Neural cell (in vitro differentiated cells): ENCODE results near the gene TLE3. TPM values are rescaled to one million over a fixed set of nuclear protein-coding genes. Genes with fewer than 3 reads are reported as not detected.

Experiments
- H2AFZ ChIP-seq: fragments of 200-600, 300-800 bp; sonication (generic), shearing (Covaris generic); 2 replicates; pipeline ENCODE4 v1.6.0; 2014; ENCODE audit warnings: low read depth, mild to moderate bottlenecking, antibody characterized with exemption, low read length, moderate library complexity
- H3F3A ChIP-seq: fragments of 200-600 bp; shearing (Covaris generic); 2 replicates; pipeline ENCODE4 v1.6.1; 2016; ENCODE audit warnings: mild to moderate bottlenecking, moderate library complexity, mixed read lengths, antibody characterized with exemption, low read length; ENCODE audit not compliant: insufficient read depth, poor library complexity, severe bottlenecking
- H3K27ac ChIP-seq: fragments of 200-600, 300-800 bp; sonication (generic), shearing (Covaris generic); 2 replicates; pipeline ENCODE4 v1.5.1; 2014; ENCODE audit warnings: mild to moderate bottlenecking, low read length, moderate library complexity
- H3K27me3 ChIP-seq: fragments of 300-800, 200-600 bp; sonication (generic), shearing (Covaris generic); 2 replicates; pipeline ENCODE4 v1.6.0; 2014; ENCODE audit warnings: mild to moderate bottlenecking, low read depth, low read length, moderate library complexity; ENCODE audit not compliant: insufficient read depth
- H3K36me3 ChIP-seq: fragments of 300-800, 200-600 bp; sonication (generic), shearing (Covaris generic); 2 replicates; pipeline ENCODE4 v1.5.1; 2014; ENCODE audit warnings: mild to moderate bottlenecking, antibody characterized with exemption, low read length, moderate library complexity; ENCODE audit not compliant: insufficient read depth
- H3K4me2 ChIP-seq: fragments of 300-800, 200-600 bp; sonication (generic), shearing (Covaris generic); 2 replicates; pipeline ENCODE4 v1.6.0; 2014; ENCODE audit warnings: mild to moderate bottlenecking, low read length
- H3K4me3 ChIP-seq: fragments of 300-800, 200-600 bp; sonication (generic), shearing (Covaris generic); 2 replicates; pipeline ENCODE4 v1.5.1; 2014; ENCODE audit warnings: mild to moderate bottlenecking, low read length, moderate library complexity
- H3K79me2 ChIP-seq: fragments of 200-600 bp; shearing (Covaris generic); replicated peaks from 2 replicates; pipeline ENCODE4 v1.6.0; 2014; ENCODE audit warnings: mild to moderate bottlenecking, low read length, moderate library complexity; ENCODE audit not compliant: insufficient read depth
- H3K9ac ChIP-seq: fragments of 300-800, 200-600 bp; sonication (generic), shearing (Covaris generic); 2 replicates; pipeline ENCODE4 v1.6.1; 2016; ENCODE audit warnings: mild to moderate bottlenecking, low read length, mixed read lengths
- H3K9me2 ChIP-seq: fragments of 200-600 bp; shearing (Covaris generic); 2 replicates; pipeline ENCODE4 v1.6.1; 2016; ENCODE audit warnings: mild to moderate bottlenecking, low read length, mixed read lengths; ENCODE audit not compliant: insufficient read depth
- H3K9me3 ChIP-seq: fragments of 200-600, 300-800 bp; sonication (generic), shearing (Covaris generic); 2 replicates; pipeline ENCODE4 v1.6.1; 2016; ENCODE audit warnings: mild to moderate bottlenecking, mixed run types, low read length, moderate library complexity, mixed read lengths
- H4K20me1 ChIP-seq: fragments of 200-600 bp; shearing (Covaris generic); 2 replicates; pipeline ENCODE4 v1.6.1; 2016; ENCODE audit warnings: mild to moderate bottlenecking, mixed run types; ENCODE audit not compliant: insufficient read depth
- EP300 ChIP-seq: fragments of 450-650 bp; conservative IDR thresholded peaks from 2 replicates; pipeline ENCODE4 v1.6.1; 2014; ENCODE audit warnings: antibody characterized with exemption, mild to moderate bottlenecking, moderate library complexity; ENCODE audit not compliant: poor library complexity, severe bottlenecking
- EZH2 ChIP-seq: fragments of 200-600, 300-800 bp; shearing (Covaris generic), sonication (generic); IDR thresholded peaks from 2 replicates; pipeline ENCODE4 v1.6.1; 2014; ENCODE audit warnings: antibody characterized with exemption, low read length, borderline replicate concordance, mild to moderate bottlenecking; ENCODE audit not compliant: insufficient read depth, poor library complexity, severe bottlenecking
- MXI1 ChIP-seq: fragments of 450-650 bp; conservative IDR thresholded peaks from 2 replicates; pipeline ENCODE4 v1.6.1; 2014; ENCODE audit warnings: antibody characterized with exemption, mild to moderate bottlenecking; ENCODE audit not compliant: poor library complexity, severe bottlenecking
- POLR2AphosphoS5 ChIP-seq: IDR thresholded peaks from 2 replicates; pipeline ENCODE4 v1.6.1; 2012
- RAD21 ChIP-seq: fragments of 450-650 bp; conservative IDR thresholded peaks from 2 replicates; pipeline ENCODE4 v1.6.1; 2014; ENCODE audit warnings: antibody characterized with exemption, mild to moderate bottlenecking, moderate library complexity
- REST ChIP-seq: IDR thresholded peaks from 2 replicates; pipeline ENCODE4 v1.6.1; 2012; ENCODE audit warnings: borderline replicate concordance
- SMC3 ChIP-seq: fragments of 450-650 bp; conservative IDR thresholded peaks from 2 replicates; pipeline ENCODE4 v1.6.1; 2014; ENCODE audit warnings: antibody characterized with exemption, mild to moderate bottlenecking, moderate library complexity; ENCODE audit not compliant: poor library complexity
- TAF1 ChIP-seq: IDR thresholded peaks from 2 replicates; pipeline ENCODE4 v1.6.1; 2012; ENCODE audit warnings: low read depth
- polyA plus RNA-seq: library from polyadenylated mRNA; depleted of rRNA; stranded (reverse); fragments of >200 nt; gene quantifications from 2 replicates; pipeline ENCODE4 v1.2.3, GENCODE V29; 2014
- TF ChIP-seq, protein P1 (sequence below): fragments of 450-650 bp; IDR thresholded peaks from 2 replicates; pipeline ENCODE4 v1.5.1; 2014; ENCODE audit warnings: antibody characterized with exemption, mild to moderate bottlenecking, moderate library complexity; ENCODE audit not compliant: poor library complexity, severe bottlenecking

TLE3 gene
- polyA plus RNA-seq, 1 donor from 2014 or later, result 27.6 TPM

GRCh38 chr15:70146771-70147170 lies 49.1 kb upstream of the TLE3 start:
- Histone ChIP-seq H3K79me2 (no peaks in the 10 kb centered on the region), H3K36me3 (no peaks in the 10 kb centered on the region), H2AFZ (no peak overlapping the region), H3K9me2 (no peaks in the 10 kb centered on the region), H3K27me3 (no peaks in the 10 kb centered on the region), H3K9ac (no peak overlapping the region), H4K20me1 (no peaks in the 10 kb centered on the region), H3K9me3 (no peaks in the 10 kb centered on the region), H3K4me2 (no peak overlapping the region), H3F3A (no peaks in the 10 kb centered on the region), H3K4me3 (no peak overlapping the region), H3K27ac (no peak overlapping the region)
- no peak for TF ChIP-seq SMC3
- TF ChIP-seq MXI1, result no peak
- no peak for TF ChIP-seq EZH2
- TF ChIP-seq TAF1, result no peak
- TF ChIP-seq EP300, result no peak
- TF ChIP-seq REST, result no peak

DNA sequence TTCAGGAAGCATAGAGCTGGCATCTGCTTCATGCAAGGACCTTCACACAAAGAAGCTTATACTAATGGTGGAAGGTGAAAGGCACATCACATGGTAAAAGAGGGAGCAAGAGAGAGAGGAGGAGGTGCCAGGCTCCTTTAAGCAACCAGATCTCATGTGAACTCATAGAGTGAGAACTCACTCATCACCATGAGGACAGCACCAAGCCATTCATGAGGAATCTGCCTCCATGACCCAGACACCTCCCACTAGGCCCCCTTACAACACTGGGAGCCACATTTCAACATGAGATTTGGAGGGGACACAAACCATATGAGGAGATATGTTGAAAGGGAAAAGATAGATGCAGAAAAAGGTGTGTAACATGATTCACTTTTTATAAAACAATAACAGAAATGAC lies 48.4 kb upstream of the TLE3 start:
- TF ChIP-seq MXI1, result no peak
- no peak for TF ChIP-seq EP300
- no peak for TF ChIP-seq TAF1
- TF ChIP-seq RAD21, result no peak
- TF ChIP-seq REST, result no peak
- no peak for TF ChIP-seq SMC3
- no peak for TF ChIP-seq EZH2
- TF ChIP-seq, protein P1, sequence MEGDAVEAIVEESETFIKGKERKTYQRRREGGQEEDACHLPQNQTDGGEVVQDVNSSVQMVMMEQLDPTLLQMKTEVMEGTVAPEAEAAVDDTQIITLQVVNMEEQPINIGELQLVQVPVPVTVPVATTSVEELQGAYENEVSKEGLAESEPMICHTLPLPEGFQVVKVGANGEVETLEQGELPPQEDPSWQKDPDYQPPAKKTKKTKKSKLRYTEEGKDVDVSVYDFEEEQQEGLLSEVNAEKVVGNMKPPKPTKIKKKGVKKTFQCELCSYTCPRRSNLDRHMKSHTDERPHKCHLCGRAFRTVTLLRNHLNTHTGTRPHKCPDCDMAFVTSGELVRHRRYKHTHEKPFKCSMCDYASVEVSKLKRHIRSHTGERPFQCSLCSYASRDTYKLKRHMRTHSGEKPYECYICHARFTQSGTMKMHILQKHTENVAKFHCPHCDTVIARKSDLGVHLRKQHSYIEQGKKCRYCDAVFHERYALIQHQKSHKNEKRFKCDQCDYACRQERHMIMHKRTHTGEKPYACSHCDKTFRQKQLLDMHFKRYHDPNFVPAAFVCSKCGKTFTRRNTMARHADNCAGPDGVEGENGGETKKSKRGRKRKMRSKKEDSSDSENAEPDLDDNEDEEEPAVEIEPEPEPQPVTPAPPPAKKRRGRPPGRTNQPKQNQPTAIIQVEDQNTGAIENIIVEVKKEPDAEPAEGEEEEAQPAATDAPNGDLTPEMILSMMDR, result no peak
- TF ChIP-seq POLR2AphosphoS5, result no peak
- Histone ChIP-seq H3K9me3 (no peaks in the 10 kb centered on the region), H2AFZ (no peak overlapping the region), H3K4me3 (no peak overlapping the region), H3F3A (no peaks in the 10 kb centered on the region), H3K4me2 (no peak overlapping the region), H3K79me2 (no peaks in the 10 kb centered on the region), H4K20me1 (no peaks in the 10 kb centered on the region), H3K27ac (no peak overlapping the region), H3K9me2 (no peaks in the 10 kb centered on the region), H3K27me3 (no peaks in the 10 kb centered on the region), H3K9ac (no peak overlapping the region), H3K36me3 (no peaks in the 10 kb centered on the region)
